NB4 (cell line): ENCODE data around the gene LSM3.

Experiments used
- POLR2A ChIP-seq: IDR thresholded peaks from 2 replicates; pipeline ENCODE4 v1.6.1; 2011; ENCODE audit warnings: mild to moderate bottlenecking; ENCODE audit not compliant: insufficient read length; ENCODE audit errors: extremely low read depth
- TF ChIP-seq, protein P1 (sequence below): IDR thresholded peaks from one replicate; pipeline ENCODE4 v1.5.1; 2012; ENCODE audit warnings: low read depth, low read length
- TF ChIP-seq, protein P2 (sequence below): IDR thresholded peaks from 2 replicates; pipeline ENCODE4 v1.6.1; 2011; ENCODE audit warnings: low read depth, low read length

DNA sequence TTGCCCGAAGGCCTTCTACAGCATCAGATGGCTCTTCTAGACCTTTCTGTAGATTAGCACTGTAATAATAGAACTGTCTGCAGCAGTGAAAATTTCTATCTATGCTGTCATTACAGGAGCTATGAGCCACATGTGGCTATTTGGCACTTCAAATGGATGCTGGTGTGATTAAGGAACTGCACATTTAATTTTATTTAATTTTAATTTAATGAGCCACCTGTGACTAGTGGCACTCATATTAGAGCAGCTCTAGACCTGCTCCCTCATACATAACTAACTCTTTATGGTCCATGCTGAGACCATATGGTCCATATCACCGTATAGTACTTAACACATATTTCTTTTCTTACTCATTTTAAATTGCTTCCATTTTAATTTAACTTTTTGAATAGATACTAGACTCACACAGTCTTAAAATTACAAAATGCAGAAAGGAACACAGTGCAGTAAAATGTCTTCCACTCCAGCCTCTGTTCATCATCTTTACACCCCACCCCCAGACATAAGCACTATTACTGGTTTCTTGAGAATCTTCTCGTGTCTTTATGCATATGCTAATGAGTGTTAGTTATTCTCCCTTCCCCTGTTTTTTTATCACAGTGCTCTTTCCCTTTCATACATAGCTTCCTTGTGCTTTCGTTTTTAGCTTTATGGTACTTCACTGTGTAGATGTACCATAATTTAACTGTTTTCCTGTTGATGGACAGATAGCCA lies 9.6 kb downstream of the LSM3 start:
- TF ChIP-seq, protein P1, sequence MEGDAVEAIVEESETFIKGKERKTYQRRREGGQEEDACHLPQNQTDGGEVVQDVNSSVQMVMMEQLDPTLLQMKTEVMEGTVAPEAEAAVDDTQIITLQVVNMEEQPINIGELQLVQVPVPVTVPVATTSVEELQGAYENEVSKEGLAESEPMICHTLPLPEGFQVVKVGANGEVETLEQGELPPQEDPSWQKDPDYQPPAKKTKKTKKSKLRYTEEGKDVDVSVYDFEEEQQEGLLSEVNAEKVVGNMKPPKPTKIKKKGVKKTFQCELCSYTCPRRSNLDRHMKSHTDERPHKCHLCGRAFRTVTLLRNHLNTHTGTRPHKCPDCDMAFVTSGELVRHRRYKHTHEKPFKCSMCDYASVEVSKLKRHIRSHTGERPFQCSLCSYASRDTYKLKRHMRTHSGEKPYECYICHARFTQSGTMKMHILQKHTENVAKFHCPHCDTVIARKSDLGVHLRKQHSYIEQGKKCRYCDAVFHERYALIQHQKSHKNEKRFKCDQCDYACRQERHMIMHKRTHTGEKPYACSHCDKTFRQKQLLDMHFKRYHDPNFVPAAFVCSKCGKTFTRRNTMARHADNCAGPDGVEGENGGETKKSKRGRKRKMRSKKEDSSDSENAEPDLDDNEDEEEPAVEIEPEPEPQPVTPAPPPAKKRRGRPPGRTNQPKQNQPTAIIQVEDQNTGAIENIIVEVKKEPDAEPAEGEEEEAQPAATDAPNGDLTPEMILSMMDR = no peak
- TF ChIP-seq POLR2A = no peak
- TF ChIP-seq, protein P2, sequence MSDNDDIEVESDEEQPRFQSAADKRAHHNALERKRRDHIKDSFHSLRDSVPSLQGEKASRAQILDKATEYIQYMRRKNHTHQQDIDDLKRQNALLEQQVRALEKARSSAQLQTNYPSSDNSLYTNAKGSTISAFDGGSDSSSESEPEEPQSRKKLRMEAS = no peak
